ENCODE data around the gene ARHGEF18.

Gene ARHGEF18

DNA sequence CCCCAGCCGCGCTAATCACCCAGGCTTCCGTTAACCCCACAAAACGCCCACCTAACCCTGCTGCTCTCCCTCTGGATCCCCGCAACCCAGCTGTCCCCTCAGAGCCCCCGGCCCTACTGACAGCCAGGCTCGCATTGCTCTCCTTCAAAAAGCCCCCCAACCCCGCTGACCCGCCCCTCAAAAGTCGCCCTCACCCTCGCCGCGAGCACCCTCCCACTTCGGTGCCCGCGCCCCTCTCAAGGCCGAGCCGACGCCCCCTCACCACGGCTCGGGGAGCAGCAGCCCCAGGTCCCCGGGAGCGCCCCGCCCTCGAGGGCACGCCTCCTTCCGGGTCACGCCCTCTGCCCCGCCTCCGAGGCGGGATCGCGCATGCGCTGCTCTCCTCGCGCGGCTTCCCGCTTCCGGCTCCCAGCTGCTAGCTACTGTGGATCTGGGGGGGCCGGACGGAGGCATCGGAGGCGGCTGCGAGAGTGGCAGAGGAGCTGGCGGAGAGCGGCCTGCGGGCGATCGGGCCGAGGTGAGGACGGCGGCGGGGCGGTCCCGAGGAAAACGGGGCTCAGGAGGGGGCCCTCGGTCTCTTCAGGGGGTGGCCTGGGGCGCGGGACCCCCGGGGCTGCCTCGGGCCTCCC lies 46.1 kb downstream of the ARHGEF18 start:
- peak overlapping the region; percentile 75 to 79 for H3K27ac ChIP-seq
- TF ChIP-seq, protein P1, sequence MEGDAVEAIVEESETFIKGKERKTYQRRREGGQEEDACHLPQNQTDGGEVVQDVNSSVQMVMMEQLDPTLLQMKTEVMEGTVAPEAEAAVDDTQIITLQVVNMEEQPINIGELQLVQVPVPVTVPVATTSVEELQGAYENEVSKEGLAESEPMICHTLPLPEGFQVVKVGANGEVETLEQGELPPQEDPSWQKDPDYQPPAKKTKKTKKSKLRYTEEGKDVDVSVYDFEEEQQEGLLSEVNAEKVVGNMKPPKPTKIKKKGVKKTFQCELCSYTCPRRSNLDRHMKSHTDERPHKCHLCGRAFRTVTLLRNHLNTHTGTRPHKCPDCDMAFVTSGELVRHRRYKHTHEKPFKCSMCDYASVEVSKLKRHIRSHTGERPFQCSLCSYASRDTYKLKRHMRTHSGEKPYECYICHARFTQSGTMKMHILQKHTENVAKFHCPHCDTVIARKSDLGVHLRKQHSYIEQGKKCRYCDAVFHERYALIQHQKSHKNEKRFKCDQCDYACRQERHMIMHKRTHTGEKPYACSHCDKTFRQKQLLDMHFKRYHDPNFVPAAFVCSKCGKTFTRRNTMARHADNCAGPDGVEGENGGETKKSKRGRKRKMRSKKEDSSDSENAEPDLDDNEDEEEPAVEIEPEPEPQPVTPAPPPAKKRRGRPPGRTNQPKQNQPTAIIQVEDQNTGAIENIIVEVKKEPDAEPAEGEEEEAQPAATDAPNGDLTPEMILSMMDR (IDR thresholded peaks at IDR 0.05) = no peak
- H3K4me3 ChIP-seq = peak overlapping the region; percentile 97
- peak; percentile 91 for DNase-seq (ENCODE audit: low spot score)

DNA sequence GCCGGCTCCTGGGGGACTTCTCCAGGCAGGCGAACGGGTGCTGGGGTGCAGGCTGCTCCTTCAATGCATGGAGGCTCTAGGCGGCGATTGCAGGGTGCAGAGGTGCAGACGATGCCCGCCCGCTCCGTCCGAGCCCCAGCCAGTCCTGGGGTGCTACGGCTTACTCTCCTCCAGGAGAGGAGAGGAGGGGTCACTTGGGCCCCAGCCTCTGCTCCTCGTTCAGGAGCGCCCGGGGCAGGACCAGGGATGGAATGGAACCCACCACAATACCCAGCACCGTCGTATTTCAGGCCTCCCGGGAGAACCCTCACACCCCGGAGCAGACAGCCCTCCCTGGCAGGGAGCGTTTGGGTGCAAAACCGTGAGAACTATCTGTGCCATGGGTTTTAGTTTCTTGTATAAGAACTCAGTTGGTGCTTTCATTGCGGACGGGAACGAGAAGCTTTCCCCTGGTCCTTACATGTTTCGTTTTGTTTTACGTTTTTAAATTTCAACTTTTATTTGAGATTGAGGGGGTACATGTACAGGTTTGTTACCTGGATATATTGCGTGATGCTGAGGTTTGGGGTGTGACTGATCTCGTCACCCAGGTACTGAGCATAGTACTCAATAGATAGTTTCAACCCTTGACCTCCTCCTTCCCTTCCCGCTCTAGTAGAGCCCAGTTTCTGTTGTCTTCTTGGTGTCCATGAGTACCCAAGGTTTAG lies 46.8 kb downstream of the ARHGEF18 start:
- no peak for DNase-seq (ENCODE audit: low spot score)
- H3K4me3 ChIP-seq = peak overlapping the region; percentile 97
- TF ChIP-seq, protein P1 (IDR thresholded peaks at IDR 0.05) = no peak
- H3K27ac ChIP-seq = peak overlapping the region; percentile 75 to 79

DNA sequence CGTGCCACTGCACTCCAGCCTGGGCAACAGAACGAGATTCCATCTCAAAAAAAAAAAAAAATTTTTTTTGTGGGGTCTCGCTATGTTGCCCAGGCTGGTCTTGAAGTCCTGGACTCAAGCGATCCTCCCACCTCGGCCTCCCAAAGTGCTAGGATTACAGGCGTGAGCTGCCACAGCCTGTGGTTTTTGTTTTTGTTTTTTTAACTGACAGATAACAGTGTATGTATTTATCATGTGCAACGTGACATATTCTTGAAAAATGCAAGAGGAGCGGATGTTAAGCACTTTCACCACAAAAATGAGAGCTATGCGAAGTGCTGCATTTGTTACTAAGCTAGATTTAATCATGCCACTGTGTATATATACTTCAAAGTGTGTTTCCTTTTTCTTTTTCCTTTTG lies 49.0 kb downstream of the ARHGEF18 start:
- DNase-seq (ENCODE audit: low spot score) = no peak
- no peak overlapping the region for H3K4me3 ChIP-seq
- H3K27ac ChIP-seq = no peak overlapping the region
- TF ChIP-seq, protein P1 (IDR thresholded peaks at IDR 0.05) = no peak

All from coronary artery (tissue), 2 donors.